Stimulated activated CD4-positive, alpha-beta T cell treated with anti-CD3 and anti-CD28 coated beads, Interleukin-1b, Interleukin-23, amount 100 ng/mL, for 1 hour (primary cell): Measurements from ENCODE around the gene CENPU.
"Not testable (repeated sequence)": the region's sequence is repeated elsewhere in the genome, so short reads cannot be mapped to it uniquely, and the experiment has no call there.

Source experiments
- DNase-seq, 2 donors: peaks; one replicate each; pipeline ENCODE4 v3.0.0-alpha.2; 2020; ENCODE audit warnings: low read depth in 2 of 2

The CENPU gene

GRCh38 chr4:184751585-184751956 lies 17.7 kb upstream of the CENPU start:
- no peak for DNase-seq

DNA sequence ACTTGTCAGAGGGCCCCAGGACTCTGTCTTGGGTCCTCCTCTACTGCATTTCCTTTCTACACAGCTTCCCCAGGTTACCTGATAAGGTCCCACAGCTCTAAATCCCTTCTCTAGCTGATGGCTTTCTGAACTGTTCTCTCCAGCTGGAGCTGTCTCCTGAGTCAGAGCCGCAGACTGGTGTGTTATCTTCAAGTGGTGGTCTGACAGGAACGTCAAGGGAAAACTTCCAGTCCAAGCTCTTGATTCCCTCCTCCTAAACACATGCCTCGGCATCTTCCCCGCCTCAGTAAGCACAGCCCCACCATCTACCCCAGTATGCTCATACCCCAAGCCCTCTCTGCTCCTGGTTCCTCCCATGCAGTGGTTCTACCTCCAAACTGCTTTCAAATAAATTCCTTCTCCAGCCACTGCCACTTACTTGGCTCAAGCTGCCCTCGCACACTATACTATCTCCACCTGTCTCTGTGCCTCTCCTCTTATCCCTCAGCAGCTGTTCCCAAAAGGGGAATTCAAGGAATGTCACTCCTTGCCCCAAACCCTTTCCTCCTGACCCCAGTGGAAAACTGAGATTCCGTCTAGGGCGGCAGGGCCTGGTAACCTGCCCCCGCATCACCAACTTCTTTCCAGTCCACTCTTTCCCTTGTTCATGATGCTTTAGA lies 17.2 kb upstream of the CENPU start:
- DNase-seq = no peak

DNA sequence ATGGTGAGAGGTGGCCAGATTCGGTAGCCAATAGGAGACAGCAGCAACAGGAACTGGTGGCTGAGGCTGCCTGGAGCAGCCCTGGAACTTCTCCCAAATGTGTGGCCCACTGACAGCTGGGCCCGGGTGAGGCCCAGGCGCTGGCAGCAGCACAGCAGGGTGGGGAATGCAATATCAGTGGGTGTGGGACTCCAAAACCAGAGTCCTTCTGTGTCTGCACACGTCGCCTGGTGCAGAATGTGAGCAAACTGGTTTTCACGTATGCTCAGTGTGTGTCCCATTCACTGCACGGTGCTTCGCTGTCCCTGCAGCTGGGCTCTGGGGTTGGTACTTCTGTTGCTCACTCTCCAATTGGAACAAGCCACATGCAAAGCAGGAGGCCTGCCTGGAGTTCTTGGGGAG lies 14.4 kb upstream of the CENPU start:
- DNase-seq = no peak

DNA sequence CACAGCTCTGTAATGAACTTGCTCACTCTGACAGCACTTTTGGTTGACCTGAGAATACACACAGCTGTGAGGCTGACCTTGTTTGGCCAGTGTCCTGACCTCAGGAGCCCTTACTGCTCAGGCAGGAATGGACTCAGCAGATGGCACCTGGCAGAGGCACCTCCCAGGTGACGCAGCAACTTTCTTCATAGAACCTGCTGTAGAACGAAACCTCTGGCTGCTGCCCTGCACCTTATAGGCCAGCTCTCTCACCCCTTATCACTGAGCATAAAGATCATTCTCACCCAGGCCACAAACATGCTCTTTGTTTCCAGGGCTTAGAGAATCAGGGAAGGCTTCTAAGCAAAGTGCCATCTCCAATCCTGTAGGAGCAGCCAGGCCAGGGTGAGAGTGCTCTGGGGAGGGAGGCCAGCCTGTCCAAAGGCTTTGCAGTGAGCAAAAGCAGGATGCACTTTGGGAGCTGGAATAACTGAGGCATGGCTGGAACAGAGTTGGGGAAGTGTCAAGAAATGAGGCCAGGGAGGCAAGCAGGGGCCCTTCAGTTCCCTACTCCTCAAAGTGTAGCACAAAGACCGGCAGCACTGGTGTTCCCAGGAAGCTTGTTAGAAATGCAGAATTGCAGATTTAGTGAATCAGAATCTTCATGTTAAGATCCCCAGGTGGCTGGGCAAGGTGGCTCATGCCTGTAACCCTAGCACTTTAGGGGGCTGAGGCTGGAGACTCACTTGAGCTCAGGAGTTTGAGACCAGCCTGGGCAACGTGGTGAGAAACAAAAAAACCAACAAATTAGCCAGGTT lies 13.3 kb upstream of the CENPU start:
- no peak for DNase-seq

DNA sequence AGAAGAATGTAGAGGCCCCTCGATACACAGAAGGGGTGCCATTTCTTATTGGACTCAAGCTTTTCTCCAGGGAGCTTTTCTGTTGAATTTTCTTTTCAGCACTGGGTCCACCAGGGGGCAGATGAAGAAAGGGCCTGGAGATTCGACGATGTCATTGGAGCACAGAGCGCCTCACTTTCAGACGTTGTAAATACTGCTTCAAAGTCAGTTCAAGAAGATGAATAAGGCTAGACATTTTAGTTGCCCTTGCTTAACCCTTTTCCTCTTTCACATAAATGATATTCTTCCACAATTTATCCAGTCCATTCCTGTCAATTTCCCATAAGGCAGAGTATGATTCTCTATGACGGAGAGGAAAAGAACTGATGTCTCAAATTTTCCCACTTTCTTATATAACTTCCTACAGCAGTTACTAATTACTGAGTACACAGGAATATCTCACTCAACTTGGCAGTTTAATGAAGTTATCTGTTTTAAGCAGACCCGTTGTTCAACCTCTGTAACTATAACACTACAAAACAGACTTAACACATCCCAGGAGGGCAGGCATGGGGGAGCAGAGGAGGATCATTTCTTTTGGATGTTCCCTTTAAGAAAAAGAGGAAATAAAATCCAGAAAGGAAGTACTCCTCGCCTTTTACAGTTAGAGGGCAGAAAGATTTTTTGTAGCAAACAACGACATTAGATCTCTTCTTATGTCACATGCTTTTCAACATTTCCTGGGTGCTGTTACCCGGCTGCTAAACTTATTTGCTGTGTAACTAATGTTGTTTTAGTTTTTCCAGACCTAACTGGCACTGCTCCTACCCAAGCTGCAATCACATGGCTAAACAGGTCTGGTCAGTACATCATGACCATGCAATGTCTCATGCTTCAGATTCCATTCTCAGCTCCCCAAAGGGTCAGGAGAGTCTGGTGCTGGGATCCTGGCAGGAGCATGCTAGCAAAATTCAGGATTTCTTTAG lies 12.2 kb upstream of the CENPU start:
- peak; percentile 42 to 53 for DNase-seq

DNA sequence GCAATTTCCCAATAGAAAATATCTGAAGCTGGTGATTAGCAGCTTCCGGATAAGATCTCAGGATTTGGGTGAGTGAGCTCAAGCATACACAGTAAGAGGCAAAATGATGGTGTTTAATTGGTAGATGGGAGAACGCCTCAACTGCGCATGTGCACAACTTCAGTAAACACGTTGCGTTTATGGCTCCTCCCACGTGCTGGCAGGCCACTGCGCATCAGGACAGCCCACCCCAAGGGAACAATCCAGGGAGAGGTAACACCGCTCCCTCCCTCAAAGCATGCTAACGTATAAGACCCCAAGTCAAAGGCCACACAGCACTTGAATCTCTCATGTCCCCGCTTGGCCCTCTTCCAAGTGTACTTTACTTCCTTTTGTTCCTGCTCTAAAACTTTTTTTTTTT lies 10.3 kb upstream of the CENPU start:
- DNase-seq = no peak

GRCh38 chr4:184743650-184744049 lies 9.8 kb upstream of the CENPU start:
- no peak for DNase-seq

- DNase-seq = not testable (repeated sequence)
These were observed 7.8 kb upstream of the CENPU start for GRCh38 chr4:184741651-184742050.

DNA sequence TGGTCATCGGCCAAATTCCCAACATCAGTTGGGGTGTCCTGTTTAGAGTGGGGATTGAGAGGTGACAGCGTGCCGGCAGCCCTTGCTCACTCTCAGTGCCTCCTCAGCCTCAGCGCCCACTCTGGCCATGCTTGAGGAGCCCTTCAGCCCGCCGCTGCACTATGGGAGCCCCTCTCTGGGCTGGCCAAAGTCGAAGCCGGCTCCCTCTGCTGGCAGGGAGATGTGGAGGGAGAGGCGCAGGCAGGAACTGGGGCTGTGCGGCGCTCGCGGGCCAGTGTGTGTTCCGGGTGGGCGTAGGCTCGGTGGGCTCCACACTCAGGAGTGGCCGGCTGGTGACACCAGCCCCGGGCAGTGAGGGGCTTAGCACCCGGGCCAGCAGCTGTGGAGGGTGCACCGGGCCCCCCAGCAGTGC lies 7.1 kb upstream of the CENPU start:
- DNase-seq = no peak

DNA sequence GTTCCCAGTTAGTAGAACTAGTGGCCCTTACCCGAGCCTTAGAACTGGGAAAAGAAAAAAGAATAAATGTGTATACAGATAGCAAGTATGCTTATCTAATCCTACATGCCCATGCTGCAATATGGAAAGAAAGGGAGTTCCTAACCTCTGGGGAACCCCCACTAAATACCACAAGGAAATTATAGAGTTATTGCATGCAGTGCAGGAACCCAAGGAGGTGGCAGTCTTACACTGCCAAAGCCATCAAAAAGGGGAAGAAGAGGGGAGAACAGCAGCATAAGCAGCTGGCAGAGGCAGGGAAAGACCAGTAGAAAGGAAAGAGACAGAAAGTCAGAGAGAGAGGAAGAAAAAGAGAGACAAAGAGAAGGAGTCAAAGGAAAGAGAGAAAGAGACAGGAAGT lies 5.7 kb upstream of the CENPU start:
- DNase-seq = not testable (repeated sequence)

DNA sequence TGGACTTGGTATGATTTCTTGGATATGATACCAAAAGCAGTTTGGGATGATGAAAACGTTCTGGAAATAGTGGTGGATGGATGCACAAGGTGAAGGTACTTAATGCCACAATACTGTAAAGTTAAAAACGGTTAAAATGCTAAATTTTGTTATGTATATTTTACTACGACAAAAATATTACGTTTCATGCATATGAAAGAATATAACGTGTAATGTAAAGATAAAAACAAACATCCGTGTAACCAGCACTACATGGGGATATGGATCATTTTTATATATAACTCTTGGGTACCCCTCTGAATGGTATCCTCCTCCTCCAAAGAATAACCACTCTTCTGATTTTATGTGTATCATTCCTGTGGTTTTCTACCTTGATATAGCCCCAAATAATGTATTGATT lies 862 bp upstream of the CENPU start:
- no peak for DNase-seq

- DNase-seq = no peak
These were observed 1.8 kb downstream of the CENPU start for GRCh38 chr4:184732126-184732525.

- no peak for DNase-seq
These were observed 2.8 kb downstream of the CENPU start for GRCh38 chr4:184731056-184731455.

- DNase-seq = no peak
These were observed 4.0 kb downstream of the CENPU start for GRCh38 chr4:184729946-184730345.

DNA sequence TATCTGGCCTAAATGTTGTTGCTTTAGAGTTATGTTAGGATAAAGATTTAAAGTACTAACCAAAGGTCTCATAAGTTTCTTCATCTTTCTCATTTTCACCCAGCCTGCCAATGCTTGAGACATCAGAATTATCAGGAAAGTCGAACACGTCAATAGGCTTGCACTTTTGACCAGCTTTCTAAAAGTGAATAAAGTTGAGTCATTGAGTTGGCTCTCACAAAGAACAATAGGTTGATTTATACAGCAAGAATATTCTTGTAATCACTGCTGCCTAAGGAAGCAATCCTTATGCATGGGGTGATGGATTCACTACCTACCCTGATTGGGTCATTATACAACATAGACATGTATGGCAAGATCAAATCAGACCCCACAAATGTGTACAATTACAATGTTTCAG lies 5.0 kb downstream of the CENPU start:
- DNase-seq = no peak

DNA sequence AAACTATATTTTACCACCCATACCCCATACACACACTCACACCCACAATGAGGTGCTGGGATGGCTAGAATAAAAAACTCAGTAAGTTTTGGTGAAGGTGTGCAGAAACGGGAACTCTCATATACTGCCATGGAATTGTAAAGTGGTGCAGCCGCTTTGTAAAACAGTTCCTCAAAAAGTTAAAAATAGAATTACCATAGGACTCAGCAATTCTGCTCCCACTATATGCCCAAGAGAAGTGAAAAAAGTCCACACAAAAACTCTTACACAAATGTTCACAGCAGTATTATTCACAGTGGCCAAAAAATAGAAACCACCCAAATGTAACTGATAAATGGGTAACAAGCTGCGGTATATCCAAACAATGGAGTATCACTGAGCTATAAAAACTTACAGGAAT lies 6.5 kb downstream of the CENPU start:
- DNase-seq = no peak

GRCh38 chr4:184722798-184723197 lies 11.1 kb downstream of the CENPU start:
- no peak for DNase-seq

DNA sequence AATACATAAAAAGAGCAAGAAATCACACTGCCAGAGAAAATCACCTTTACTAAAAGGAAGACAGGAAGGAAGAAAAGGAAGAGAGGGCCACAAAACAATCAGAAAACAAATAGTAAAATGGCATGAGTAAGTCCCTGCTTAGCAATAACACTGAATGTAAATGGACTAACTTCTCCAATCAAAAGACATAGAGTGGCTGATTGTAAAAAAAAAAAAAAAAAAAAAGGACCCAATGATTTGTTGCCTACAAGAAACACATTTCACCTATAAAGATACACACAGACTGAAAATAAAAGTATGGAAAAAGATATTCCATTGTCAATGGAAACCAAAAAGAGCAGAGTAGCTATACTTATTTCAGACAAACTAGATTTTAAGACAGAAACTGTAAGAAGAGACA lies 12.6 kb downstream of the CENPU start:
- no peak for DNase-seq

GRCh38 chr4:184719407-184719806 lies 14.5 kb downstream of the CENPU start:
- DNase-seq = no peak

DNA sequence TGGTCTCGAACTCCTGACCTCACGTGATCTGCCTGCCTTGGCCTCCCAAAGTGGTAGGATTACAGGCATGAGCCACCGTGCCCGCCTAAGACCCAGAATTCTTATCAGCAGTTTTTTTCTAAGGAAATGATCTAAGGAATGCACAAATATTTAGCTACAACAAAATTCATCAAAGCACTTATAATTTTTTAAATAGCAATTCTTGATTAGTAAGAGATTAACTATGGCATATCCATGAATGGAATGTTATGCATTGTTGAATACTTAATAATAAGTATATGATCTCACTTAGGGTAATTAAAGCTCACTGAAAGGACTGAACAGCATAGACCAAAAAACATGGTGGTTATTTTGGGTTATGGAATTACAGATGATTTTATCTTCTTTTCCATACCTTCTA lies 18.4 kb downstream of the CENPU start:
- no peak for DNase-seq

DNA sequence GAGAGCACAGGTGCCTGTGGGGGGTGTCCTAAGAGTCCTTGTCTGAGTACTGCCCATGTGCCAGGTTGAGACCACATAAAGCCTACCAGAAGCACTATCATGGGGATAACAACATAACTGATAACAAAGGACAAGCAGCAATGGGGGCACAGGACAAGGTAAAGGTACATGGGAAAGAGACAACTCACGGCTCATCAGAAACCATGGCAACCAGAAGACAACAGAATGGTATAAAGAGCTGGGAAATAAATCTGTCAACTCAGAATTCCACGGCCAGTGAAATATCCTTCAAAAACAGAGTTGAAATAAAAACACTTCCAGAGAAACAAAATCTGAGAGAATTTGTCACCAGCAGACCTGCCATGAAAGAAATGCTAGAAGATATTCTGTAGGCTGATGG lies 20.0 kb downstream of the CENPU start:
- DNase-seq = no peak

- DNase-seq = no peak
These were observed 21.6 kb downstream of the CENPU start for GRCh38 chr4:184712322-184712721.
